HT-29 (cell line): ENCODE results near the gene CSAD. TPM values are rescaled to one million over a fixed set of nuclear protein-coding genes. Genes with fewer than 3 reads are reported as not detected.

Source experiments
- DNase-seq: peaks from one replicate; pipeline ENCODE4 v3.0.0-alpha.2; 2015; ENCODE audit warnings: low spot score
- total RNA-seq: library from RNA; depleted of rRNA; stranded (reverse); fragments of >200 nt; shearing (Covaris generic); gene quantifications from 2 replicates; pipeline ENCODE4 v1.2.3, GENCODE V29; 2014; rRNA removed

The CSAD gene
- 14.7 and 16.3 TPM in 2 replicates for total RNA-seq

- DNase-seq, result peak; percentile 96
Measured at GRCh38 chr12:53180220-53180930, at the start of gene CSAD, which contains the start of gene ZNF740. Gene CSAD, minus strand, starts transcription at chr12:53180925. Its CDS starts 7,455 bp downstream, at chr12:53173470. Gene ZNF740, plus strand, starts transcription at chr12:53180722. Its CDS starts 1,262 bp downstream, at chr12:53181984.

- DNase-seq, result peak; percentile 86
Measured at GRCh38 chr12:53230108-53230845, 49.6 kb upstream of the CSAD start.

- no peak for DNase-seq
Measured at GRCh38 chr12:53229454-53229853, 48.7 kb upstream of the CSAD start.

- DNase-seq, result no peak
Measured at GRCh38 chr12:53227836-53228235, 47.1 kb upstream of the CSAD start.

GRCh38 chr12:53227341-53227740 is 46.6 kb upstream of the CSAD start:
- DNase-seq, result no peak

GRCh38 chr12:53226815-53227214 is 46.1 kb upstream of the CSAD start:
- DNase-seq, result no peak

GRCh38 chr12:53225635-53226424 is 45.1 kb upstream of the CSAD start:
- no peak for DNase-seq

GRCh38 chr12:53224897-53225634 is 44.3 kb upstream of the CSAD start:
- DNase-seq, result no peak

GRCh38 chr12:53224061-53224896 is 43.6 kb upstream of the CSAD start:
- DNase-seq, result peak; percentile 76

- DNase-seq, result no peak
Measured at GRCh38 chr12:53223389-53224060, 42.8 kb upstream of the CSAD start.

- no peak for DNase-seq
Measured at GRCh38 chr12:53222806-53223261, 42.1 kb upstream of the CSAD start.

- DNase-seq, result no peak
Measured at GRCh38 chr12:53222170-53222721, 41.5 kb upstream of the CSAD start.

- DNase-seq, result peak; percentile 62
Measured at GRCh38 chr12:53221203-53222080, 40.7 kb upstream of the CSAD start.

- peak; percentile 97 for DNase-seq
Measured at GRCh38 chr12:53220694-53221202, 40.0 kb upstream of the CSAD start.

GRCh38 chr12:53219956-53220693 is 39.4 kb upstream of the CSAD start:
- DNase-seq, result peak; percentile 78

- no peak for DNase-seq
Measured at GRCh38 chr12:53219292-53219955, 38.7 kb upstream of the CSAD start.
